GM19043 (cell line): ENCODE data around the gene TSPAN12.
A peak's percentile ranks its signal among the peaks of the same experiment; 100 is the strongest.

Experiments used
- ATAC-seq: cut with Tn5 transposase; IDR thresholded peaks from one replicate; pipeline ENCODE4 v1.9.1; 2021; ENCODE audit warnings: low read depth; ENCODE audit not compliant: unreplicated experiment

Gene TSPAN12

GRCh38 chr7:120852700-120853099 lies 5.2 kb downstream of the TSPAN12 start:
- no peak for ATAC-seq

- no peak for ATAC-seq
These were observed 14.8 kb downstream of the TSPAN12 start for GRCh38 chr7:120843109-120843508.

GRCh38 chr7:120842121-120842621 lies 15.8 kb downstream of the TSPAN12 start:
- ATAC-seq: no peak

GRCh38 chr7:120841608-120842007 lies 16.3 kb downstream of the TSPAN12 start:
- ATAC-seq: no peak

- peak; percentile 54 for ATAC-seq
These were observed 19.7 kb downstream of the TSPAN12 start for GRCh38 chr7:120838281-120838682.

GRCh38 chr7:120837599-120837998 lies 20.3 kb downstream of the TSPAN12 start:
- ATAC-seq: no peak

- ATAC-seq: no peak
These were observed 21.3 kb downstream of the TSPAN12 start for GRCh38 chr7:120836556-120837115.

GRCh38 chr7:120834726-120835125 lies 23.2 kb downstream of the TSPAN12 start:
- no peak for ATAC-seq

- no peak for ATAC-seq
These were observed 24.4 kb downstream of the TSPAN12 start for GRCh38 chr7:120833546-120833945.

GRCh38 chr7:120832803-120833202 lies 25.1 kb downstream of the TSPAN12 start:
- ATAC-seq: no peak

- ATAC-seq: no peak
These were observed 26.7 kb downstream of the TSPAN12 start for GRCh38 chr7:120831260-120831659.

- no peak for ATAC-seq
These were observed 28.5 kb downstream of the TSPAN12 start for GRCh38 chr7:120829487-120829886.

GRCh38 chr7:120828528-120828927 lies 29.4 kb downstream of the TSPAN12 start:
- ATAC-seq: no peak

GRCh38 chr7:120827371-120828118 lies 30.4 kb downstream of the TSPAN12 start:
- no peak for ATAC-seq

- ATAC-seq: no peak
These were observed 32.4 kb downstream of the TSPAN12 start for GRCh38 chr7:120825576-120825975.

GRCh38 chr7:120825152-120825551 lies 32.8 kb downstream of the TSPAN12 start:
- ATAC-seq: no peak

- no peak for ATAC-seq
These were observed 38.1 kb downstream of the TSPAN12 start for GRCh38 chr7:120819861-120820260.

- no peak for ATAC-seq
These were observed 40.1 kb downstream of the TSPAN12 start for GRCh38 chr7:120817851-120818250.

- ATAC-seq: no peak
These were observed 43.5 kb downstream of the TSPAN12 start for GRCh38 chr7:120814253-120814939.

- no peak for ATAC-seq
These were observed 44.2 kb downstream of the TSPAN12 start for GRCh38 chr7:120813546-120814252.

GRCh38 chr7:120813089-120813488 lies 44.9 kb downstream of the TSPAN12 start:
- no peak for ATAC-seq
